Heart left ventricle (tissue), 13 donors: Measurements from ENCODE around the gene UBR7.

Source experiments
- CTCF ChIP-seq, 12 donors: fragments of 200-600 bp; sonication (generic) in 4 of 12; IDR thresholded peaks; one replicate each; pipeline versions ENCODE4 v1.5.0 to v1.8.0; 2018 to 2022; ENCODE audit warnings: antibody characterized with exemption in 12 of 12, mild to moderate bottlenecking in 5 of 12
- POLR2A ChIP-seq, 2 donors: fragments of 450-650 bp; IDR thresholded peaks; one replicate each; pipeline ENCODE4 v1.6.1; 2017; ENCODE audit warnings: antibody characterized with exemption in 2 of 2, mild to moderate bottlenecking in 2 of 2, moderate library complexity in 2 of 2
- donor health status: ischemic (EF 13 %, LVEDD 7.1; RV severe dilation, severe dysfunction).
- donor health status: DM: no; HTN: yes; CAD: no.
- donor health status: DM: no; HTN: no; CAD: no.
- donor health status: ischemic (EF 25% LVEDD 6.9; RV normal size, moderate dysfunction).
- donor health status: ischemic (EF 25% LVEDD 5.7; RV mildly dilated, moderate dysfunction).
- donor health status: ischemic (EF 35%, LVEDD 5.7; RV mildly dilated, moderate dysfunction).
- donor health status: nonischemic (EF 11% LVEDD 7.7; RV severe dilation, severe dysfunction).
- donor health status: DM: yes; HTN: yes; CAD: no.
- donor health status: PGD.
- donor health status: ischemic (EF 29% LVEDD 5.4; RV normal size, mild dysfunction).
- donor health status: nonischemic (EF 23%, LVEDD 6.1; RV moderate dilation, normal function).

GRCh38 chr14:93212432-93212831 lies 5.4 kb downstream of the UBR7 start:
- no peak for TF ChIP-seq CTCF (IDR thresholded peaks at IDR 0.05)
- TF ChIP-seq POLR2A (IDR thresholded peaks at IDR 0.05), result no peak
